ENCODE results near the gene CELF2. TPM values are rescaled to one million over a fixed set of nuclear protein-coding genes. Genes with fewer than 3 reads are reported as not detected.

CELF2 gene
- total RNA-seq, 4 donors from 2014 or later, result 28.7 to 55.4 (median 35.0) TPM

DNA sequence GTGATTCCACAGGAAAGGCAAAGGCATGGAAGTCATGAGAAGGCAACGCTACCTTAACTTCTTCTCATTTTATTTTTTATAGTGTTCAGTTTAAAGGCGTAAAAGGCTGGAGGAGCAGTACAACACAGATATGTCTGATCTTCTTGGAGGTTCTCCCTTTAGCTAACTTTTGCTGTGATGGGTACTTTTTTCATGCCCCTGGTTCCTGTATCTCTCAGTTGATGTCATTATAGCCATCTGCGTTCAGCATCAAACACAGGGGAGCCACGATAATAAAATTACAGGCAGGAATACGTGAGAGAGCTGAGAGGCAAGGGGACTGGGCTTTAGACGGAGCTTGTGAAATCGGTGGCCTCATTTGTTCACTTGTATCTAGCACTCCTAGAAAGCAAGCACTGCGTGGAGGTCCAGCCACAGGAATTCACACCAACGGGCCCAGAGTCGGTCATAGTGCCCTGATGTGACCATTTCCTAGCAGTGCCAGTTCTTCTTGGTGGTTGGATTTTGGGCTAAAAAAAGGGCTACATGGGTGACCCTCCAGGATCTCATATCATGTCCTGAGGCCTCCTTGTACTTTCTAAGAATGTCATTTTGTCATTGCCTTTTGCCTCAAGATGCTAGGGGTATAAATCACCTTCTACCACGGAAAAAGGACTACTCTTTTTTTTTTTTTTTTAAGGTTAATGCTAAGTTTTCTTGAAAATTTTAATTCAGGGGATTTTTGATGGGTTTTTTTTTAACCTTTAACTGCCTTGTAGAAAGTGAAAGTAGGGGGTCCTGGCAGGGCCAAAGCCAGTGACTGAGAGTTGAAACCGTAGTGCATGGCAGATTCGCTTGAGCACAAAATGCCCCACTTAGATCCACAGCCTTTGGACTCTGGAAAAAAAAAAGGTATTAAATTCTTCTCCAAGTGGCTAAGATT, 191.5 kb downstream of the CELF2 start:
- TF ChIP-seq POLR2A (IDR thresholded peaks at IDR 0.05), result no peak
- TF ChIP-seq, protein P1, sequence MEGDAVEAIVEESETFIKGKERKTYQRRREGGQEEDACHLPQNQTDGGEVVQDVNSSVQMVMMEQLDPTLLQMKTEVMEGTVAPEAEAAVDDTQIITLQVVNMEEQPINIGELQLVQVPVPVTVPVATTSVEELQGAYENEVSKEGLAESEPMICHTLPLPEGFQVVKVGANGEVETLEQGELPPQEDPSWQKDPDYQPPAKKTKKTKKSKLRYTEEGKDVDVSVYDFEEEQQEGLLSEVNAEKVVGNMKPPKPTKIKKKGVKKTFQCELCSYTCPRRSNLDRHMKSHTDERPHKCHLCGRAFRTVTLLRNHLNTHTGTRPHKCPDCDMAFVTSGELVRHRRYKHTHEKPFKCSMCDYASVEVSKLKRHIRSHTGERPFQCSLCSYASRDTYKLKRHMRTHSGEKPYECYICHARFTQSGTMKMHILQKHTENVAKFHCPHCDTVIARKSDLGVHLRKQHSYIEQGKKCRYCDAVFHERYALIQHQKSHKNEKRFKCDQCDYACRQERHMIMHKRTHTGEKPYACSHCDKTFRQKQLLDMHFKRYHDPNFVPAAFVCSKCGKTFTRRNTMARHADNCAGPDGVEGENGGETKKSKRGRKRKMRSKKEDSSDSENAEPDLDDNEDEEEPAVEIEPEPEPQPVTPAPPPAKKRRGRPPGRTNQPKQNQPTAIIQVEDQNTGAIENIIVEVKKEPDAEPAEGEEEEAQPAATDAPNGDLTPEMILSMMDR (IDR thresholded peaks at IDR 0.05), result no peak
- intact Hi-C loops (cut with DNase I), result no loop called here
- WGBS, 2 donors, result 87 to 88% methylated on average over 13 of the region's 13 CpGs

DNA sequence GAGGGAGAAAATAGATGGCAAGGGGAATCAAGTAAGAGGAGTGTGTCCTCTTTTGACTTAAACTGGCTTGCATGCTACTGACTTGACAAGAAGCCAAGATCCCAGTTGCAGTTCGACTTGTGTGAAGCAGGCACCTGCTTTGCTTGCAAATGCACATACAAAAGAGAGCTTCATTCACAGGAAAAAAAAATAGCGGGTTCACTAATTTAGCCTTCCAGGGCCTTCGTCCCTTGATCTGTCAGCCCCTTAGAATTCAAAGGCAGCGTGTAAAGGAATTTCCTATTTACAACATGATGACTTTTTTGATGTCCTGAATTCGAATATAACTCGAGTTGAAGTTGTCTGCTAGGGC, 192.1 kb downstream of the CELF2 start:
- no peaks in the 10 kb centered on the region for H3K36me3 ChIP-seq
- TF ChIP-seq POLR2A (IDR thresholded peaks at IDR 0.05), result no peak
- TF ChIP-seq, protein P1 (IDR thresholded peaks at IDR 0.05), result no peak
- DNase-seq, result peak; percentile 22 to 28
- intact Hi-C loops (cut with DNase I), result no loop called here
- peaks cover 13 to 28% of the 10 kb centered on the region in 2 donors for H3K4me1 ChIP-seq
- H3K27ac ChIP-seq, result no peak overlapping the region
- H3K9me3 ChIP-seq, result no peaks in the 10 kb centered on the region
- H3K27me3 ChIP-seq, result no peaks in the 10 kb centered on the region
- 48 to 52% methylated on average over 6 of the region's 6 CpGs for WGBS, 2 donors
- H3K4me3 ChIP-seq (replicated peaks in 1 of 3), result no peak overlapping the region

More for the DNA sequence above, 191.5 kb downstream of the CELF2 start:
- no peak for DNase-seq
- H3K4me1 ChIP-seq, result peaks cover 13 to 30% of the 10 kb centered on the region in 2 donors
- no peak overlapping the region for H3K4me3 ChIP-seq (replicated peaks in 1 of 3)
- H3K9me3 ChIP-seq, result no peaks in the 10 kb centered on the region
- no peaks in the 10 kb centered on the region for H3K36me3 ChIP-seq
- no peaks in the 10 kb centered on the region for H3K27me3 ChIP-seq
- H3K27ac ChIP-seq, result no peak overlapping the region

DNA sequence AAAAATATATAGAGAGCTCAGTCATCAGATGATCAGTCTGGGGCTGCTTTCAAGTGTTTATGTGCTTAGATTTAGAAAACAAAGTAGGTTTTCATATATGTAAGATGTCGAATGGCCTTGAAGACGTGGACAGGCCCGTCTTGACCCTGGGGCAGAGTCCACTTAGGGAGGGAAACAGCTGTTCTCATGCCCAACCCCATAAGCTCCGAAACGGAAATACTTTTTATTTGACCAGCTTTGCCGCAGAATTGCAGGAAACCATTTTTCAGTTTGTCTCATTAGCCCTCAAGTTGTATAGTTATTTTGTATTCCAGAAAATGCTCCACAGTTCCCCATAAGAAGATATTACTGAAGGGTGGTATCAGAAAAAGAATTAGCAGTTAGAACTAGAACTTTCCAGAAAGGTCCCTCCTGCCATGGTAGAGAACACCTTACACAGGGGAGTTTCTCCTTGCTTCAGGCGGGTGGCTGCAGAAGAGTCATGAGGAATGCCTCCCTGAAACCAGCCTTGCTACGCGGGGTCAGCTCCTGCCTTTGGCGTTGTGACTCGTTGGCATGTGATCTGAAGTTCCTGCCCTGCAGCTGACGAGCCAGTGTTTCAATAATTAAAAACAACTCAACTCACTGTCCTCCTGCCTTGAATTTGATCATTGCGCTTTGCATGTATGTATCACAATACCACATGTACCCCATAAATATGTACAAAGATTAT, 192.7 kb downstream of the CELF2 start:
- TF ChIP-seq, protein P1 (IDR thresholded peaks at IDR 0.05), result no peak
- no peak for TF ChIP-seq POLR2A (IDR thresholded peaks at IDR 0.05)
- 57 to 67% methylated on average over 13 of the region's 13 CpGs for WGBS, 2 donors
- no peaks in the 10 kb centered on the region for H3K36me3 ChIP-seq
- H3K9me3 ChIP-seq, result no peaks in the 10 kb centered on the region
- H3K4me3 ChIP-seq (replicated peaks in 1 of 3), result no peak overlapping the region
- peak; percentile 57 to 68 for DNase-seq
- peaks cover 13 to 28% of the 10 kb centered on the region in 2 donors for H3K4me1 ChIP-seq
- no peak overlapping the region for H3K27ac ChIP-seq
- no peaks in the 10 kb centered on the region for H3K27me3 ChIP-seq
- intact Hi-C loops (cut with DNase I), result no loop called here

DNA sequence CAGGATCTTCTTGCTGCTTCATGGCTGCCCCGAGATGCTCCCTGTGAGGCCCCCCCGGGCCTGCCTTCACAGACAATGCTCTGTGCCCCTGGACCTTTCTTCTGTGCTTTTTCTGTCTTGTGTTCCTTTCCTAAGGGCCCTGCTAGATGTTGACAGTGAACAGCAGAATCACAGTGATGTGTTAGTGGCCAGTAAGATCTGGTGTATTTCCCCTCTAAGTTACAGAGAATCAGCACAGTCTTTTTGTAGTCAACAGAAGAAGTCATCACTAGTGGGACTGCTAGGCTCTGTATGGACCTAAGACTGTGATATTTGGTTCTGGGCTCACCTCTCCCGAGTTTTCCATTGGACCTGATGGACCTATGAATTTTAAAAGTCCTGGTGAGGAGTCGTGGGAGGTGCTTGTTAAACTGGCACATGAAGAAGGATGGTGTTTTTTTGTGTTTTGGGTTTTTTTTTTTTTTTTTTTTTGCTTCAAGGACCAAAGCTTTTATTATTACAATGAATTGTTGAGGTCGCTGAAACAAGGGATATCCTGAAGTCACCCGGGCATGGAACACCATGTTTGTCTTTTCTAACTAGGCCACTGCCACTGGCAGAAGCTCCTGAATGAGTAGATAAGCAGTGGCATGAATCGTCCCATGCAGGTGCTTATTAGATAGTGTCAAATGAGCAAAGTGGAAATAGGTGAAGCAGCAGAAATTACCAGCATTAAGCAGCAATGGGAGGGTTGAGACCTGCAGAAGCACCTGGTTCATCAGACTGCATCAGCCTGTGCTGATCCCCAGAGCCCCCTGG, 194.8 kb downstream of the CELF2 start:
- DNase-seq, result peak; percentile 35 to 41
- intact Hi-C loops (cut with DNase I), result no loop called here
- no peaks in the 10 kb centered on the region for H3K36me3 ChIP-seq
- H3K4me3 ChIP-seq (replicated peaks in 1 of 3), result no peak overlapping the region
- TF ChIP-seq, protein P1 (IDR thresholded peaks at IDR 0.05), result no peak
- TF ChIP-seq POLR2A (IDR thresholded peaks at IDR 0.05), result no peak
- no peaks in the 10 kb centered on the region for H3K9me3 ChIP-seq
- 44 to 48% methylated on average over 7 of the region's 7 CpGs for WGBS, 2 donors
- H3K27me3 ChIP-seq, result no peaks in the 10 kb centered on the region
- no peak overlapping the region for H3K27ac ChIP-seq
- H3K4me1 ChIP-seq, result peaks cover 13 to 28% of the 10 kb centered on the region in 2 donors

All from thyroid gland (tissue), 4 donors.